Head of caudate nucleus (tissue), 42 donors: ENCODE measurements around the gene IFITM1.
A peak's percentile ranks its signal among the peaks of the same experiment; 100 is the strongest.

Source experiments
- DNase-seq, 42 donors: peaks; one replicate each; pipeline versions ENCODE4 v3.0.0 to v3.0.0-alpha.2; 2020 to 2021; ENCODE audit warnings: mixed read lengths in 7 of 42
- intact Hi-C: fragments of 100-400 bp; cut with DNase I; formaldehyde crosslinking; loops from one replicate; pipeline ENCODE4 v1.15.0; 2022

The IFITM1 gene

GRCh38 chr11:291281-292210 is 22.3 kb upstream of the IFITM1 start:
- intact Hi-C loops: no loop called here

GRCh38 chr11:292211-293121 is 21.4 kb upstream of the IFITM1 start:
- DNase-seq: no peak
- intact Hi-C loops: no loop called here

More at GRCh38 chr11:291281-292210, 22.3 kb upstream of the IFITM1 start:
- DNase-seq: no peak

- intact Hi-C loops: no loop called here
- no peak for DNase-seq
Measured at GRCh38 chr11:293271-293851, 20.5 kb upstream of the IFITM1 start.

GRCh38 chr11:293852-294661 is 19.8 kb upstream of the IFITM1 start:
- intact Hi-C loops: no loop called here
- no peak for DNase-seq

GRCh38 chr11:294780-295179 is 19.1 kb upstream of the IFITM1 start:
- intact Hi-C loops: no loop called here

GRCh38 chr11:295351-296170 is 18.3 kb upstream of the IFITM1 start:
- DNase-seq: no peak
- intact Hi-C loops: no loop called here

More at GRCh38 chr11:294780-295179, 19.1 kb upstream of the IFITM1 start:
- DNase-seq: no peak

GRCh38 chr11:296171-297050 is 17.4 kb upstream of the IFITM1 start:
- intact Hi-C loops: no loop called here

GRCh38 chr11:297051-297585 is 16.7 kb upstream of the IFITM1 start:
- intact Hi-C loops: no loop called here
- DNase-seq: no peak

More at GRCh38 chr11:296171-297050, 17.4 kb upstream of the IFITM1 start:
- no peak for DNase-seq

GRCh38 chr11:297586-298405 is 16.0 kb upstream of the IFITM1 start:
- DNase-seq: no peak
- intact Hi-C loops: no loop called here

GRCh38 chr11:298406-299065 is 15.3 kb upstream of the IFITM1 start:
- intact Hi-C loops: no loop called here
- no peak for DNase-seq

GRCh38 chr11:299081-299891 is 14.6 kb upstream of the IFITM1 start, which contains the start of gene IFITM5:
TSS of gene IFITM5 (minus strand) at chr11:299526. CDS start at chr11:299490, 36 bp downstream.
- intact Hi-C loops: no loop called here
- no peak for DNase-seq

GRCh38 chr11:299951-300735 is 13.7 kb upstream of the IFITM1 start:
- intact Hi-C loops: loop anchor here (10.0 kb wide), 1 partner anchor 55 kb away; no protein-coding TSS in a partner anchor
- DNase-seq: peak in 1 of 42 donors; percentile 20

GRCh38 chr11:303363-303762 is 10.5 kb upstream of the IFITM1 start:
- intact Hi-C loops: loop anchor here (10.0 kb wide), 1 partner anchor 51 kb away; no protein-coding TSS in a partner anchor
- no peak for DNase-seq
